HepG2 (cell line): Measurements from ENCODE around the gene ZACN.

Experiments
- CHD2 ChIP-seq: IDR thresholded peaks from 2 replicates; pipeline ENCODE4 v1.6.1; 2011; ENCODE audit warnings: low read depth, low read length, improper control_type of control experiment
- EP300 ChIP-seq, 3 experiments: sonication (generic) in 1 of 3; formaldehyde crosslinking in 1 of 3; IDR thresholded peaks; 2 replicates each; pipeline versions ENCODE4 v1.5.1 to v1.6.1; 2011 to 2020; ENCODE audit warnings: low read depth in 2 of 3, low read length in 2 of 3, borderline replicate concordance in 1 of 3, improper control_type of control experiment in 1 of 3, mild to moderate bottlenecking in 1 of 3, missing genetic modification reagents in 1 of 3, moderate library complexity in 1 of 3
- HNRNPK ChIP-seq: fragments of 200-400 bp; formaldehyde crosslinking; IDR thresholded peaks from 2 replicates; pipeline ENCODE4 v1.6.1; 2018; ENCODE audit warnings: low read length, low read depth, moderate library complexity, mild to moderate bottlenecking; ENCODE audit not compliant: poor library complexity, severe bottlenecking
- PAF1 ChIP-seq: IDR thresholded peaks from 2 replicates; pipeline ENCODE4 v1.6.1; 2016; ENCODE audit warnings: missing genetic modification reagents, missing compliant biosample characterization
- POLR2AphosphoS2 ChIP-seq: IDR thresholded peaks from 2 replicates; pipeline ENCODE4 v1.6.1; 2011; ENCODE audit warnings: low read depth, low read length, improper control_type of control experiment
- ZNF558 ChIP-seq: sonication (generic); formaldehyde crosslinking; IDR thresholded peaks from 2 replicates; pipeline ENCODE4 v1.9.0; 2022; ENCODE audit warnings: mild to moderate bottlenecking, missing genetic modification reagents, borderline replicate concordance
- ZNF687 ChIP-seq: sonication (generic); formaldehyde crosslinking; IDR thresholded peaks from 2 replicates; pipeline ENCODE4 v1.5.1; 2020; ENCODE audit warnings: mild to moderate bottlenecking, missing genetic modification reagents, moderate library complexity
- TF ChIP-seq, protein P1 (sequence below): sonication (generic); formaldehyde crosslinking; IDR thresholded peaks from 2 replicates; pipeline ENCODE4 v1.5.0; 2020; ENCODE audit warnings: mild to moderate bottlenecking, missing genetic modification reagents, moderate library complexity

GRCh38 chr17:76102944-76103273 is 23.9 kb downstream of the ZACN start:
- no peak for TF ChIP-seq ZNF687 (CRISPR knock-in tag)
- TF ChIP-seq, protein P1, sequence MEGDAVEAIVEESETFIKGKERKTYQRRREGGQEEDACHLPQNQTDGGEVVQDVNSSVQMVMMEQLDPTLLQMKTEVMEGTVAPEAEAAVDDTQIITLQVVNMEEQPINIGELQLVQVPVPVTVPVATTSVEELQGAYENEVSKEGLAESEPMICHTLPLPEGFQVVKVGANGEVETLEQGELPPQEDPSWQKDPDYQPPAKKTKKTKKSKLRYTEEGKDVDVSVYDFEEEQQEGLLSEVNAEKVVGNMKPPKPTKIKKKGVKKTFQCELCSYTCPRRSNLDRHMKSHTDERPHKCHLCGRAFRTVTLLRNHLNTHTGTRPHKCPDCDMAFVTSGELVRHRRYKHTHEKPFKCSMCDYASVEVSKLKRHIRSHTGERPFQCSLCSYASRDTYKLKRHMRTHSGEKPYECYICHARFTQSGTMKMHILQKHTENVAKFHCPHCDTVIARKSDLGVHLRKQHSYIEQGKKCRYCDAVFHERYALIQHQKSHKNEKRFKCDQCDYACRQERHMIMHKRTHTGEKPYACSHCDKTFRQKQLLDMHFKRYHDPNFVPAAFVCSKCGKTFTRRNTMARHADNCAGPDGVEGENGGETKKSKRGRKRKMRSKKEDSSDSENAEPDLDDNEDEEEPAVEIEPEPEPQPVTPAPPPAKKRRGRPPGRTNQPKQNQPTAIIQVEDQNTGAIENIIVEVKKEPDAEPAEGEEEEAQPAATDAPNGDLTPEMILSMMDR (CRISPR knock-in tag), result no peak
- no peak for TF ChIP-seq ZNF558
- TF ChIP-seq HNRNPK, result no peak
- no peak for TF ChIP-seq PAF1
- no peak for TF ChIP-seq EP300 (IDR thresholded peaks at IDR 0.05; ENCODE audit: low read depth in 2 of 2, low read length in 2 of 2)
- TF ChIP-seq EP300 (CRISPR knock-in tag; IDR thresholded peaks at IDR 0.05; ENCODE audit: borderline replicate concordance), result peak; percentile 36; the same call in 1 of the 2 replicates
- TF ChIP-seq CHD2, result no peak
- no peak for TF ChIP-seq POLR2AphosphoS2
